ENCODE results near the gene IRF6.
"Not testable (repeated sequence)": the region's sequence is repeated elsewhere in the genome, so short reads cannot be mapped to it uniquely, and the experiment has no call there.

The IRF6 gene

GRCh38 chr1:209822706-209823105, 16.8 kb upstream of the IRF6 start:
- DNase-seq, result no peak

- DNase-seq, result no peak
Observed at GRCh38 chr1:209820986-209821385, 15.0 kb upstream of the IRF6 start.

GRCh38 chr1:209819058-209819457, 13.1 kb upstream of the IRF6 start:
- DNase-seq, result no peak

GRCh38 chr1:209817691-209818090, 11.7 kb upstream of the IRF6 start:
- DNase-seq, result no peak

GRCh38 chr1:209816923-209817322, 11.0 kb upstream of the IRF6 start:
- no peak for DNase-seq

- no peak for DNase-seq
Observed at GRCh38 chr1:209815931-209816341, 10.0 kb upstream of the IRF6 start.

- DNase-seq, result no peak
Observed at GRCh38 chr1:209815490-209815889, 9.5 kb upstream of the IRF6 start.

- no peak for DNase-seq
Observed at GRCh38 chr1:209813902-209814301, 8.0 kb upstream of the IRF6 start.

GRCh38 chr1:209810783-209811182, 4.8 kb upstream of the IRF6 start:
- DNase-seq, result no peak

GRCh38 chr1:209809611-209810010, 3.7 kb upstream of the IRF6 start:
- DNase-seq, result no peak

GRCh38 chr1:209808059-209808581, 2.2 kb upstream of the IRF6 start:
- DNase-seq, result no peak

- no peak for DNase-seq
Observed at GRCh38 chr1:209807509-209807908, 1.6 kb upstream of the IRF6 start.

- no peak for DNase-seq
Observed at GRCh38 chr1:209805341-209805781, 581 bp downstream of the IRF6 start.

- DNase-seq, result no peak
Observed at GRCh38 chr1:209803568-209803967, 2.4 kb downstream of the IRF6 start.

- no peak for DNase-seq
Observed at GRCh38 chr1:209802780-209803152, 3.2 kb downstream of the IRF6 start.

GRCh38 chr1:209802117-209802779, 3.7 kb downstream of the IRF6 start:
- no peak for DNase-seq

GRCh38 chr1:209800984-209801834, 4.7 kb downstream of the IRF6 start:
- no peak for DNase-seq

GRCh38 chr1:209797978-209798639, 7.8 kb downstream of the IRF6 start:
- no peak for DNase-seq

- DNase-seq, result not testable (repeated sequence)
Observed at GRCh38 chr1:209793711-209794110, 12.2 kb downstream of the IRF6 start.

- DNase-seq, result no peak
Observed at GRCh38 chr1:209791920-209792319, 14.0 kb downstream of the IRF6 start.

GRCh38 chr1:209790286-209791193, 15.4 kb downstream of the IRF6 start:
- DNase-seq, result no peak

- no peak for DNase-seq
Observed at GRCh38 chr1:209789245-209789644, 16.7 kb downstream of the IRF6 start.

Data from activated CD8-positive, alpha-beta memory T cell treated with anti-CD3 and anti-CD28 coated beads for 24 hours (primary cell).